T-helper 9 cell (primary cell): Measurements from ENCODE around the gene DDIT4.
"Not testable (repeated sequence)": the region's sequence is repeated elsewhere in the genome, so short reads cannot be mapped to it uniquely, and the experiment has no call there.

Experiments used
- DNase-seq: peaks from one replicate; pipeline ENCODE4 v3.0.0-alpha.2; 2020

Gene DDIT4

DNA sequence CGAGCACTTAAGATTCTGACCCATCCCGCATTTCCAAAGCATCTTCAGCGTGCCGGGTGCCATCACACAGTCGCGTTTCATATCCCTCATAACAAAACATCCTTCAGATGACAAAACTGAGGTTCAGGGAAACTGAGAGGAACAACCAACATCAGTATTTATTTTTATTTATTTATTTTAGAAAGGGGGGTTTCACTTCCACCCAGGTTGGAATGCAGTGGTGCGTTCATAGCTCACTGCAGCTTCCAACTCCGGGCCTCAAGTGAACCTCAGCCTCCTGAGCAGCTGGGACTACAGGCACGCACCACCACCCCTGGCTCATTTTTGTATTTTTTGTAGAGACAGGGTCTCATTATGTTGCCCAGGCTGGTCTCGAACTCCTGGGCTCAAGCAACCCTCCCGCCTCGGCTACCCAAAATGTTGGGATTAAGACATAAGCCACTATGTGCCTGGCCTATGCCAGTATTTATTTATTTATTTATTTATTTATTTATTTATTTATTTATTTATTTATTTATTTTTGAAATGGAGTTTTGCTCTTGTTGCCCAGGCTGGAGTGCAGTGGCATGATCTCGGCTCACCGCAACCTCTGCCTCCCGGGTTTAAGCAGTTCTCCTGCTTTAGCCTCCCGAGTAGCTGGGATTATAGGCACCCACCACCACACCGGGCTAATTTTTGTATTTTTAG lies 24.4 kb upstream of the DDIT4 start:
- not testable (repeated sequence) for DNase-seq

DNA sequence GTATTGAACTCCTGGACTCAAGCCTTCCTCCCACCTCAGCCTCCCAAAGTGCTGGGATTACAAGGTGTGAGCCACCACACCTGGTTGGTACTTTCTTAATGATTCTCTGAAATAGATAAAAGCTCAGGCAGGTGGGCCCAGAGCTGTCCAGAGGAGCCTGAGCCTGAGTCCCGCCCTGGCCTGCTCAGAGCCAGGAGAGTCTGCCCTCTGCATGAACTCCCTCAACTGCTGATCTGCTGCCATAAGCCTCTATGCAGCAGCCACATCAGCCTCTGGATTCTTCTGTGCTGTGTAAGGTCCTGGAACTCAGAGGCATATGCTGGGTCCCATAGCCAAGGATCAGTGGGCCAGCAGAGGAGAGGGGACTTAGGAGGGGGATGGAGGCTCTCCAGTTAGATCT lies 23.1 kb upstream of the DDIT4 start:
- DNase-seq, result no peak

DNA sequence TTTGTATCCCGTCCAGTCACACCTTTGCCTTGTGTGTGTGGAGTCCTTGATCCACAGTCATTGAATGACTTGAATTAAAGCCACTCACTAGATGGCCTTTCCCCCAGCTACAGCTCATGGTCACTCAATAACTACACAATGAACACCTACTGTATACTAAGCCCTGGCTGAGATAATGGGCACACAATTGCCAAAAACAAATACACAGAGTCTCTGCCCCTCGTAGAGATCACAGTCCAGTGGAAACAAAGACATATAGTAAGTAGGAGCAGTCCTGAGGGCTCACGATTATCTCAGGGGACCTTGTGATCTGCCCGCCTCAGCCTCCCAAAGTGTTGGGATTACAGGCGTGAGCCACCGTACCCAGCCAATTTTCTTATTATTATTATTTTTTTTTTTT lies 22.1 kb upstream of the DDIT4 start:
- no peak for DNase-seq

DNA sequence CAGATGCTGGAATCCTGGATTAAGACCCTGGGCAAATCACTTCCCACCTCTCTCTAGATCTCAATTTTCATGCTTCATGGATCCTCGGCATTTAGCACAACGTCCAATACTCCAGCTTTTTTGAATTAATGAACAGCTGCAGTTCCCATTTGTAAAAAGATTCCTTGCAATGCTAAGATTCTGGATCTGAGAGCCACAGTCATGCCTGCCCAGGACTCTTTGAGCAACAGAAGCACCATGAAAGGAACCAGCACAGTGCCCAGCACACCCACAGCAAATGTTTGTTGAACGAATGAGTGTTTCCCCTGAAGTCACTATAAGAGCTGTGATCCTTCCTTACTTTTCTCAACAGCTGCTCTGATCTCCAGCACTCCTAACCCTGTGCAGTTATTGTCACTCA lies 20.8 kb upstream of the DDIT4 start:
- DNase-seq, result no peak

DNA sequence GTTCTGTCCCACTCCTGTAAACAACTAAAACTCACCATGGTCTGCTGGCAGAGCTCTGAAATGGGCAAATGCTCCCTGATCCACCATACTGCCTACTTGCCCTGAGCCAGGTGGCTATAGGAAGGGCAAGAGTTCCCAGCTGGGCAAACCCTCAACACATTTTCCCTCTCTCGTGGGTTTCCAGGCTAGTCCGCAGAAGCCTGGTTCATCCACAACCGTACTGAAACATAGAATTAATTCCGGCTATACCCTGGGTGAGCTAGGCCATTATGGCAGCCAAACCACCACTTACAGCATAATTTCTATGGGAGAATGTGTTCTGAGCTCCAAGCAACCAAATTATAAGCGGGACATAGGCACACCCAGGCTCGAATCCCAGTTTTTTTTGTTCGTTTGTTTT lies 20.1 kb upstream of the DDIT4 start:
- no peak for DNase-seq

DNA sequence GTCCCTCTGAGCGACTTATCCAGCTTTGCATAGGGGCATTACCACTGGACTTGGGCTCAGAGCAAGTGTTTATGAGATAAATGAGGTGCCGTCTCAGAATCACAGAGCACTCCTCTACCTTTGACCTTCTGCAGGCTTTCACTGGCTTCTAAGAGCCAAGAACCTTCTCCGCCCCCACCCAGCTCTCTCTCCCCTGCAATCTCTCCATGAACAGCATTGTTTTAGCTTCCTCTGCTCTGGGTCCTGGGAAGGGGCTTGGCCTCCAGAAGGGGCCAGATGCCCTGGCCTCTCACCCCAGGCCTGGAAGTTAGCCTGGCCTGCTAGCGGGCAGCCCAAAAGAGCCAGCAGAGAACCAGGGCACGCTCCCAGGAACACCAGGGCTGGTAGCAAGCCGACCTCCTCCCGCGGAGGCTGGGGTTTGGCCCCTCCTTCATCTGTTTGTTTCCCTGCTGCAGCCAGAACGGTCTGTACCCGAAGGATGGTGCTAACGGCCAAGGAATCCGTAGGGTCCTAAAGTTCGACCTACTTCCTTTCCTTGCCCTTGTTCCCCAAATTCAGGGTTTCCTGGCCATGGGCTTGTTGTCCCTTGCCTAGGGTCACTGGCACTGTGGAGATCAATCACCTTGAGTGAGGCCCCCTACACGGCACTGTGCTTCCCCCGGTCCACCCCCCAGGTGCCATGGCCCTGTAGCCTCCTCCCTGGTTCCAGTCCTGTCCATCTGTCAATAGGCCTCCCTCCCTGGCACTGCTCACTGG lies 18.7 kb upstream of the DDIT4 start:
- no peak for DNase-seq

DNA sequence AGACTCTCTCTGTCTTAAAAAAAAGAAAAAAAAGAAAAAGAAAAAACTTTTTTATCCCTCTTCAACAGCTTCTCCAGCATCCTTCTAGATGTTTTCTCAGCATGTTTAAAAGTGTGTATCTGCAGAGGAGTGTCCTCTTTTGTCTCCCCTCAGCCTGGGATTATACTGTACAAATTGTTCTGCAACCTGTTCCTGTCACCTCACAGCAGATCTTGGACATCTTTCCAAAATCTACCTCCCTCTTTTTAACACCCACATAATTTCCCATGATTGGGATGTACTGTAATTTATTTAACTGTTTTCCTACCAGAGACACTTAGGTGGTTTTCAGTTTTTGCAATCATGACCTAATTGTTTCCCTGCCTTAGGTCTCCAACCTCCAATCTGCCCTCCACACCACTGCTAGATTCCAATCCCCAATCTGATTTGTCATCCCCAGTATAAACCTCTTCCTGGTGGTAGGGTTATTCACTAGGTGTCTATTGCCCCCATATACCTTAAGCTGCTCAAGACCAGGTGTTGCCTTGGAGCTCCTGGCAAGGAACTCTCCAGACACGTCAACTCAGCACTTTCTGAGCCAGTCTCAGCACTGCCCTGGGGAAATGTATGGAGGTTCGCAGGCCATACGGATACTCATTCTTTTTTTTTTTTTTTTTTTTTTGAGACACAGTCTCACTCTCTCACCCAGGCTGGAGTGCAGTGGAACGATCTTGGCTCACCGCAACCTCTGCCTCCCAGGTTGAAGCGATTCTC lies 17.6 kb upstream of the DDIT4 start:
- no peak for DNase-seq

DNA sequence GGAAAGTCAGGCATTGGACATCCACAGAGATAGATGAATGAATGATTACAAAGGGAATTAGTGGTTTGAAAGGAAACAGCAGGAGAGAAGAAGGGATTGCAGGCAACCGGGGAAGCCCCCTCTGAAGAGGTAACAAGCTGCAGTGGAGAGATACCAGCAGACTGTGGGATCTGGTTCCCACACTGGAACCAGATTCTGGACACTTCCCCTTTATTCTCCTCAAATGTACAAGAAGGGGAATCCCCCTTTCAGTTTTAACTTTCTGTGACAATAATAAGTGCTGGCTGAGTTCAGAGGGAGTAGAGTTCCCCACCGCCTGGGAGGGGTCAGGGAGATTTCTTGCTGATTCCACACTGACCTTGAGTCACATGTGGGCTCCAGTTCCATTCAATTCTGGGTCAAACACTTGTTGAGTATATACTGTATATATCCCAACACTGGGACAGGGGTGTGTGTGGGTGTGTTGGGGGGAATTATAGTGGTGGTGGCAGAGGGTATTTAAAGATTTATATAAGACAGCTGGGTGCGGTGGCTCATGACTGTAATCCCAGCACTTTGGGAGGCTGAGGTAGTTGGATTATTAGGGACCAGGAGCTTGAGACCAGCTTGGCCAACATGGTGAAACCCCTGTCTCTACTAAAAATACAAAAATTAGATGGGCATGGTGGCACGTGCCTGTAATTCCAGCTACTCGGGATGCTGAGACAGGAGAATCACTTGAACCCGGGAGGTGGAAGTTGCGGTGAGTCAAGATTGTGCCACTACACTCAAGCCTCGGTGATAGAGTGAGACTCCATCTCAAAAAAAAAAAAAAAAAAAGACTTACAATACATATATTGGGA lies 16.5 kb upstream of the DDIT4 start:
- DNase-seq, result no peak

DNA sequence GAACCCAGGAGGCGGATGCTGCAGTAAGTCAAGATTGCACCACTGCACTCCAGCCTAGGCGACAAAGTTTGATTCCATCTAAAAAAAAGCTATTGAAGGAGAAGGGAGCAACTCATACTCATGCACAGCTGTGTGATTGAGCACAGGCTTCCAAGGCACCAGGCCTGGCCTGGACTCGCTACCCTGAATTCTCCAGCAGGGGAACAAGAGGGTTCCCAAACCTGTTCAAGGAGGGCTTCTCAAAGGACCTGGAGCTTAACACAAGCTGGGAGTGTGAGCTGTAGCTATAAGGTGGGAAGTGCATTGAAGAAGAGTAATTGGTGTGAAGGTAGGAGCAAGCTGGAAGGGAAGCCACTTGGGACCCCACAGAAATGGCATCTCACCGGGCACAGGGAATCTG lies 15.1 kb upstream of the DDIT4 start:
- no peak for DNase-seq

DNA sequence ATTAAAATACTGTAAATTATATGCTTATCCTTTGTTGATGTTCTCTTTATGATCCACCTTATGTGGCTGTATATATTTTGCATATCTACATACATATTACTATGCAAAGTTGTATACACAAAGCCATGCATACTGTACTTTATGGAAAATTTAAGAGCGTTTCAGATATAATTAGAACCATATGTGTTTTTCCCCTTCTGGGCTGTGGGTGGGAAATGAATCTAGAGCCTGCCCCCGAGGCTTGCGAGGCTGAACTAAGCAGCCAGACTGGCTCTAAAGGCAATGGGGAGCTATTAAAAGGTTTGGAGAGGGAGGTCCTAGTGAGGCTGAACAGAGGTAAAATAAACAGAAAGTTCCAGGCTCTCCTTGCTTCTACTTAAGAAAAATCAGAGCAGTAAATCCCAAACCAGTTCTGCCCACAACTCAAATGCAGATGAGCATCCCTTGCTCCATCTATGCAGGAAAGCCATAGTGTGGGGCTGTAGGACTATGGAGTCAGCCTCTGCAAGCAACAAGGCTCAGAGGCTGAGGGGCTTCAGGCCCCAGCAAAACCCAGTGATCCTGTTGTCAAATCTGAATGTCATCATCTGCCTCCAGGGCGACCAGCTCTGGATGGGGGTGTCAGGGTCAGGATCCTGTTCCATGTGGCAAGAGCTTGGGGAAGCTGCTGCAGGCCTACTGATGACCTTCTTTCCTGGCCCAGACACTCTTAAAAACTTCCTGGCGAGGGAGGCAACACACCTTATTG lies 14.1 kb upstream of the DDIT4 start:
- DNase-seq, result no peak

DNA sequence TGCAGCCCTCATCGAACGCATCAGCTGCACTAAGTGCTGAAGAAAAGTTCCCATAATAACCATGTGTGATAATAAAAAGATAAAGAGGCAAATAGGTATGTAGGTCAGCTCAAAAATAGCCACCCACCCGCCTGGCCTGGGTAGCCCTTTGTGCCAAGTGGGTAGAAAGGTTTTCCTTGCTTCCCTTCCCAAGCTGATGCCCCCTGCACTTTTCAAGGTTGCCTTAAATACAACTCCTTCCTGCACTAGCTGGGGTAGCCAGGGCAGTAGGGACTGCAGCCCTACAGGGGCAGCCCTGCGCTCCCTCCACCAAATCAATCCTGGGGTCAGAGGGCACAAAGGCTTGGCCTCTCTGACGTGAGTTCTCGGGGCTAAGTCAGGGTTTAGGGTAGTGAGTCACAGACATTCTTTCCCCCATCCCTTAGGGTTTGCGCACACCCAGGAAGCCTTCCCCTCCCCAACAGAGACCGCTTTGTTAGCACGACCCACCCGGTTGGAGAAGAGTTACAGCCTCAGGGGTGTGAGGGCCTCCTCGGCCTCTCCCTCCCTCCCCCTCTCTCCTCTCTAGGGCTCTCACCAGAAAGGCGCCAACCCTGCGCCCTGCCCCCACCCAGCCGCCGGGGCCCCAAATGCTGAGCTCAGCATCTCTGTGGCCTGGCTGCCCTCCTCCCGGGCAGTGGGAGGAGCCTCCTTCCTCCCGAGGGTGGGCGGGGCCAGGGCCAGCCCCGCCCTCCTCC lies 13.3 kb upstream of the DDIT4 start:
- DNase-seq, result peak; percentile 70

DNA sequence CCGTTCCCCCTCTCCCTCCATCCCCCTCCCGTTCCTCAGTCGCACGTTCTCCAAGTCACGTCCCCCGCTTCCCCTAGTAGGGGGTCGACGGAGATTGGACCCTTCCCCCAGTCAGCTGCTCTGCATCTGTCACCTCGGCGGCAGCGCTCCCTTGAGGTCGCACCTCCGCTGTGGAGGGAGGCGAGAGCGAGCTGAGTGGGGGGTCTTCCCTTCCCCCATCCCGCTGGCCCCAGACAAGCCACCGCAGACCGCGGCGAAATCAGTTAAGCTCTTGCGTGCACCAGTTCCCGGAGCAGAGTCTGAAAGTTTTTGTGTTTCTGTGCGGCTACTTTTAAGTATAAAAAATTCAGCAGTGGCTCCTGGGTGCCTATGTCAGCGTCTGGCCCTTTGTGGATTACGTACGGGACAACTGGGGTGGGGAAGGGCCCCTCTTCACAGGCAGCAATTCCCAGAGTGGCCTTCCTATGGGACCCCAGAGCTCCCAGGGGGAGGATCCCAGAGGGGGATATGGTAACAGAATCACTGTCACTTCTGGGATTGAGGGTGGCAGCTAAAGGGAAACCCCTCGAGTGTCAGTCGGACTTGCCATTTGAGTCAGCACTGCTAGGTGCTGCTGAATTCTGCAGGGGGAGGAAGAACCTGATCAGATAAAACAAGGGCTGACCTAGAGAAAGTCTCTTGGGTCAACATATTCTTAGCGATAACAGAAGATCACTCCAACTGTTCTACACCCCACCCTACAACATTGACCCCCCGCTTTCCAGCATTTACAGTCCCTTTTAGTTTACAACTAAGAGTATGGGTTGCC lies 12.5 kb upstream of the DDIT4 start:
- DNase-seq, result peak; percentile 52

DNA sequence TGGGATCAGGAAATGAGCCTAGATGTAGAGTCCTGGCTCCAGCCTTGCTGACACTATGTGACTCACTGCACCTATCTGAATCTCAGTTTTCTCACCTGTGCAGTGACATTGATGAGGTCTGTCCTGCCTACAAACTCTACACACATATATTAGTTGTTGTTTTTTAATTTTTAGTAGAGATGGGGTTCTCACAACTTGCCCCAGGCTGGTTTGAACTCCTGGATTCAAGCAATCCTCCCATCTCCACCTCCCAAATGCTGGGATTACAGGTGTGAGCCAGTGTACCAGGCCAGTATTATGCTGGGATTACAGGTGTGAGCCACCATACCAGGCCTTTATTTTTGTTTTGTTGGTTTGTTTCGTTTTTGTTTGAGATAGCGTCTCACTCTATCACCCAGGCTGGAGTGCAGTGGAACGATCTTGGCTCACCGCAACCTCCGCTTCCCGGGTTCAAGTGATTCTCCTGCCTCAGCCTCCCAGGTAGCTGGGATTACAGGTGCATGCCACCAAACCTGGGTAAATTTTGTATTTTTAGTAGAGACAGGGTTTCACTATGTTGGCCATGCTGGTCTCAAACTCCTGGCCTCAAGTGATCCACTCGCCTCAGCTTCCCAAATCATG lies 11.8 kb upstream of the DDIT4 start:
- no peak for DNase-seq

DNA sequence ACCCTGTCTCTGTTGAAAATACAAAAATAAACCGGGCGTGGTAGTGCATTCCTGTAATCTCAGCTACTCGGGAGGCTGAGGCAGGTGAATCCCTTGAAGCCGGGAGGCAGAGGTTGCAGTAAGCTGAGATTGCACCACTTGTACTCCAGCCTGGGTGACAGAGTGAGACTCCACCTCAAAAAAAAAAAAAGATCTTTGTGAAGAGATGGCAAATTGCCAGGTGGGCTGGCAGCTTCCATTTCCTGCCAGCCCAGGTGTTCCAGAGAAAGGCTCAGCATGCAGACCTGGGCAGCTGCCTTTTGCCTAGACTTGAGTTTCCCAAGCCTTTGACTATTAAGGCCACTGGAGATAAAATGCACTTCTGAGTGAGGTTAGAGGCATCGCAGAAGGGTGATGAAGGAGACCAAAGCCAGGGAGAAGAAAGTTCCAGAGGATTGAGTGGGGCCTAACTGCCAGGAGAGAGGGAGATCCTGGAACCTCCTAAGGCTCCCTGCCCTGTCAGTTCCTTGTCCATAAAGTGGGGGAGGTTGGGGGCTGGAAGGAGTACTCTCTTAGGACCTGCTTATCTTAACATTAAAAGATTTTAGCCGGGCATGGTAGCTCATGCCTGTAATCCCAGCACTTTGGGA lies 10.0 kb upstream of the DDIT4 start:
- DNase-seq, result peak; percentile 18

DNA sequence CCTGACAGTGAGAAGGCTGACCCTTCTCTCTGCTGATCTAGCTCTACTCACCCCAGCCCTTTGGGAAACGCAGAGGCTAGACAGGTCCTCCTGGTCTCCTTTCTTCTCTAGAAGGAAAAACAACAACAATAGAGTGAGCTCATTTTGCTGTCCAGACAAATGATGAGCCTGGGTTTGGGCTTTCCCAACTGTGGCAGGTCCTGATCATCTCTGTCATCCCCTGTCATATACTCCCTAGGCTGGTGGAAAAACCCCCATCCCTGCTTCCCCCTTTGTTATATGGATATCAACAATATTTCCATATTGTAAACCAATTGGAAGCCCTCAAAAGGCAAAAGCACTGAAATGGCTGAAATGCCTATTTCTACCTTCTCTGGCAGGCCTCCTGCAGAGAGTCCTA lies 9.2 kb upstream of the DDIT4 start:
- no peak for DNase-seq

DNA sequence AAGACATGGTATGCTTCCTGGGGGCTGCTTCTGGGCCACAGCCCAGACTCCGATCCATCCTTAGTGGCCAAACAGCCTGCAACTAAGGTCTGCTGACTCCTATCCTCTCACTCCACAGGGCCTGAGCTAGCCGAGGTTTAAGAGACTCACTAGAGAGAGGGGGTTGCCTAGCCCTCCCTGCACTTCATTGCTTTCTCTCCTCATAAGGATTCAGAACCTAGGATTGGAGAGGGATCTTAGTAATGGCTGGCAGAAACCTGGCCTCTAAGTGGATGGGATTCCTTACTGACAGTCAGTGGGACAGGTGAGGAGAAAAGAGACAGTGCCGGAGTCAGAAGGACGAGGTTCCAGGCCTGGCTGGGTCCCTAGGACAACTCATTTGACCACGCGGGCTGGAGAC lies 8.2 kb upstream of the DDIT4 start:
- DNase-seq, result no peak

DNA sequence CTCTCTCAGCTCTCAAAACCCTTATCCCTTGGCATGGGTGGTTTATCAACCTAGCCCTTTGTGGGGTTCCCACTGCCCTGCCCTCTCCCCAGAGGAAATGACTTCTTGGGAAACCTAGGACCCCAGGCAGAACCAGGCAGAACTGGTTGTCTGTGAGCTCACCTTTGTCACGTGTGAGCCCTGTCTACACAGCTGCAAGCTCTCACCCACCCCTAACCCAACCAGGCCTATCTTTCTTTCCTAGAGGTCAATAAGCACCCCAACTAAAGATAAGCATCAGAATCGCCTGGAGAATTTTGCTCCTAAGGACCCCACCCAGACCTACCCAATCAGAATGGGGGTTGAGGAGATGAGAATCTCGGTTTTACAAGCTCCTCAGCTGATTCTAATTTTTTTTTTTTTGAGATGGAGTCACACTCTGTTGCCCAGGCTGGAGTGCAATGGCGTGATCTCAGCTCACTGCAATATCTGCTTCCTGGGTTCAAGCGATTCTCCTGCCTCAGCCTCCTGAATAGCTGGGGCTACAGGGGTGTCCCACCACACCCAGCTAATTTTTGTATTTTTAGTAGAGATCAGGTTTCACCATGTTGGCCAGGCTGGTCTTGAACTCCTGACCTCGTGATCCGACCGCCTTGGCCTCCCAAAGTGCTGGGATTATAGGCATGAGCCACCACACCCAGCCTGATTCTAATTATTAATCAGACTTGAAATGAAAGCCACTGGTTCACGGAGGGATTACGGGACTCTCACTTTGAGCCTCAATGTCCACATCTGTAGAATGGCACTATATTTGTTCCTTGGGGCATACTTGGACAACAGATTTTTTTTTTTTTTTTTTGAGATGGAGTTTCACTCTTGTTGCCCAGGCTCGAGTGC lies 7.5 kb upstream of the DDIT4 start:
- DNase-seq, result no peak

DNA sequence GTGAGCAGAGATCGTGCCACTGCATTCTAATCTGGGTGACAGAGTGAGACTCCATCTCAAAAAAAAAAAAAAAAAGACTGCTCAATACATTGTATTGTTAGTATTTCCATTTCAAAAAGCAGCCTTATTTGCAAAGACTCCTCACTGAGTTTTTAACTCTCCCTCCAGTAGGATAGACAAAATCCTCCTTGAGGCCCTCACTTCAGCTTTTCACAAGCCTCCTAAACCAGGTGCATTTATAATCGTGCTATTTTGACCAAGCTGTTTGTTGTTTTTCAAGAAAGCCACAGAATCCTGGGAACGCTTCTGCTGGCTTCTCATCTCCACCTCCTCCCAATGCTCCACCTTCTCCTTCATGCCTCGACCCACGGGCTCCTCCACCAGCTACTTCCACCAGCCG lies 6.3 kb upstream of the DDIT4 start:
- DNase-seq, result no peak
